ENCODE results near the gene ZBTB7C. TPM values are rescaled to one million over a fixed set of nuclear protein-coding genes. Genes with fewer than 3 reads are reported as not detected.

Gene ZBTB7C
- total and polyA plus RNA-seq, 2 of the 4 experiments (the other 2 are of a cell fraction) = not detected

DNA sequence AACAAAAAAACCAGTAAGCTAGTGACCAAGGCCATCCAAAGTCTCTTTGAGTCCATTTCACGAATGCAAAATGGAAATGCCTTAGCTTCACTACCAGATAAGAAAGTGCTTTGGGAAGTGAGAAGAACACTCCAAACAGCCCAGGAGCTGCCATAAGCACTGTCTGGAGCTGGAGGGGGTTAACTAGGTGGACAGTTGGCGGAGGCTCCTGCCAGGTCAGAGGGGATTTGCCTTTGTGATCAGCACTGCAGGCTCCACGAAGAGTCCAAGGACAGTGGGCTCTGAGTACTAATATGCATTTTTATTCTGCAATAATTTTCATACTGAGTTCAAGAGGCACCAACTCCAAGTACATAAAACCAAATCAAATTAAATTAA, 245.5 kb downstream of the ZBTB7C start:
- no peak for DNase-seq
- Histone ChIP-seq H2BK15ac (ENCODE audit: low read depth, low read length) (no peak overlapping the region), H4K8ac (ENCODE audit: low read depth in 2 of 2, low read length in 2 of 2) (no peak overlapping the region), H3K79me1 (ENCODE audit: low read depth in 1 of 2, low read length in 2 of 2) (no peaks in the 10 kb centered on the region), H3K23ac (ENCODE audit: low read depth, low read length) (no peak overlapping the region), H3K4ac (ENCODE audit: low read depth, low read length) (no peak overlapping the region), H2AK9ac (replicated peaks; ENCODE audit: low read depth, low read length, poor library complexity) (no peak overlapping the region), H2BK120ac (ENCODE audit: low read depth, low read length) (no peak overlapping the region), H2BK20ac (ENCODE audit: low read depth, low read length) (no peak overlapping the region), H3K18ac (ENCODE audit: low read depth, low read length) (no peak overlapping the region), H3K14ac (replicated peaks; ENCODE audit: low read depth, low read length) (no peak overlapping the region), H2BK5ac (ENCODE audit: low read depth, low read length, poor library complexity, severe bottlenecking) (no peak overlapping the region), H2AK5ac (ENCODE audit: low read depth, low read length) (no peak overlapping the region), H3K27ac (ENCODE audit: insufficient read depth, low read length) (no peak overlapping the region), H3K9ac (ENCODE audit: low read depth, low read length) (no peak overlapping the region), H3K9me1 (ENCODE audit: insufficient read depth, low read length) (no peaks in the 10 kb centered on the region), H2AFZ (replicated peaks; ENCODE audit: low read length, poor library complexity) (no peak overlapping the region), H3K9me3 (ENCODE audit: control insufficient read depth, insufficient read depth, low read length) (no peaks in the 10 kb centered on the region), H4K20me1 (ENCODE audit: insufficient read depth, low read length) (no peaks in the 10 kb centered on the region), H3K56ac (ENCODE audit: extremely low read depth, insufficient read depth, low read length) (no peak overlapping the region), H4K5ac (ENCODE audit: low read depth, low read length) (no peak overlapping the region), H3K4me3 (ENCODE audit: insufficient read depth, low read depth, low read length) (no peak overlapping the region), H3K27me3 (ENCODE audit: control insufficient read depth, insufficient read depth, low read length) (peaks cover 24% of the 10 kb centered on the region), H3K4me2 (ENCODE audit: low read depth, low read length) (no peak overlapping the region), H3K4me1 (ENCODE audit: control insufficient read depth, insufficient read depth, low read length) (no peaks in the 10 kb centered on the region), H3K36me3 (ENCODE audit: control insufficient read depth, insufficient read depth, low read length) (no peaks in the 10 kb centered on the region), H4K91ac (ENCODE audit: insufficient read depth, low read depth, low read length) (no peak overlapping the region)
- TF ChIP-seq NFE2L2 (IDR thresholded peaks at IDR 0.05; ENCODE audit: low read depth, low read length) = no peak
- TF ChIP-seq, protein P1, sequence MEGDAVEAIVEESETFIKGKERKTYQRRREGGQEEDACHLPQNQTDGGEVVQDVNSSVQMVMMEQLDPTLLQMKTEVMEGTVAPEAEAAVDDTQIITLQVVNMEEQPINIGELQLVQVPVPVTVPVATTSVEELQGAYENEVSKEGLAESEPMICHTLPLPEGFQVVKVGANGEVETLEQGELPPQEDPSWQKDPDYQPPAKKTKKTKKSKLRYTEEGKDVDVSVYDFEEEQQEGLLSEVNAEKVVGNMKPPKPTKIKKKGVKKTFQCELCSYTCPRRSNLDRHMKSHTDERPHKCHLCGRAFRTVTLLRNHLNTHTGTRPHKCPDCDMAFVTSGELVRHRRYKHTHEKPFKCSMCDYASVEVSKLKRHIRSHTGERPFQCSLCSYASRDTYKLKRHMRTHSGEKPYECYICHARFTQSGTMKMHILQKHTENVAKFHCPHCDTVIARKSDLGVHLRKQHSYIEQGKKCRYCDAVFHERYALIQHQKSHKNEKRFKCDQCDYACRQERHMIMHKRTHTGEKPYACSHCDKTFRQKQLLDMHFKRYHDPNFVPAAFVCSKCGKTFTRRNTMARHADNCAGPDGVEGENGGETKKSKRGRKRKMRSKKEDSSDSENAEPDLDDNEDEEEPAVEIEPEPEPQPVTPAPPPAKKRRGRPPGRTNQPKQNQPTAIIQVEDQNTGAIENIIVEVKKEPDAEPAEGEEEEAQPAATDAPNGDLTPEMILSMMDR (conservative IDR thresholded peaks at IDR 0.05; ENCODE audit: low read depth, low read length) = no peak
- TF ChIP-seq CEBPB (IDR thresholded peaks at IDR 0.05; ENCODE audit: low read depth, low read length) = no peak
- POLR2A ChIA-PET (ENCODE audit: unreplicated experiment) = no interaction called here
- ATAC-seq (ENCODE audit: low read depth) = no peak
- no TSS peak for BruUV-seq (replicated peaks)
- intact Hi-C loops (cut with micrococcal nuclease) = no loop called here
- in situ Hi-C loops (cut with MboI; ENCODE audit: low sequenced_read_pairs) = no loop called here
- CTCF ChIA-PET = no interaction called here
- WGBS, 2 experiments (ENCODE audit: extremely low coverage in 2 of 2, insufficient read length in 1 of 2) = no CpG with 5 or more reads among the region's 3 CpGs
- dilution Hi-C loops (cut with HindIII; ENCODE audit: low sequenced_read_pairs, unreplicated experiment) = no loop called here
